ENCODE data around the gene NUP85. TPM values are rescaled to one million over a fixed set of nuclear protein-coding genes. Genes with fewer than 3 reads are reported as not detected.

NUP85 gene
- total and polyA plus RNA-seq, 2 of the 4 experiments (the other 2 are of a cell fraction) = 29.4 to 54.4 TPM

DNA sequence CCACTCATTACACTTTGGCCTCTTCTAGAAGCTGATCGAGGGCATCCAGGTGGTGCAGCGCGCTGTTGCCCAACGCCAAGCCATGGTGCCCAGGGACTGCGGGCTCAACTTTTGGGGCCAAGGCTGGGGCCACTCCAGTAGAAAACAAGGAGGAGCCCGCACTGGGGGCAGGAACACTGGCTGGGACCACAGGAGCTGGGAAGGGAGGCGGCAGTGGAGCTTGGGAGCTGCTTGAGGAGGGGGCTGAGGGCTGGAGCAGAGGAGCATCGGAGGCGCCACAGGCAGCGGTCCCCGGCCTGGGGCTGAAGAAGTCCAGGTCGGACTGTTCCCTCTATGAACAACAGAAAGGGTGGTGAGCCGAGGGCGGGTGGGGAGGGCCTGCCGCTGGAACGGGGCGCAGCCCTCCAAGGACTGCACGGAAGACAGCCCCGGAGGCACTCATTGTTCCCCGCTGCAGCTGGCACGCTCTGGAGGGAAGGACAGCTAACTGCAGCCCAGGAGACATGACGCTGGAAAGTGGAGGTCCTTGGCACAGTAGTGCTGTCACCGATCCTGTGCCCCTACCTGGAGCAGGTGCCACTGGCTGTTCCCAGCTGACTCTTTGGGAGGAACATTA lies 34.4 kb downstream of the NUP85 start:
- Histone ChIP-seq H3K9me1 (ENCODE audit: insufficient read depth, low read length) (no peaks in the 10 kb centered on the region), H3K23ac (ENCODE audit: low read depth, low read length) (no peak overlapping the region), H3K4me2 (ENCODE audit: low read depth, low read length) (no peak overlapping the region), H2AK9ac (replicated peaks; ENCODE audit: low read depth, low read length, poor library complexity) (peak overlapping the region; percentile 63), H3K4me1 (ENCODE audit: control insufficient read depth, insufficient read depth, low read length) (no peaks in the 10 kb centered on the region), H2BK5ac (ENCODE audit: low read depth, low read length, poor library complexity, severe bottlenecking) (no peak overlapping the region), H3K36me3 (ENCODE audit: control insufficient read depth, insufficient read depth, low read length) (peaks cover 88% of the 10 kb centered on the region), H2AK5ac (ENCODE audit: low read depth, low read length) (no peak overlapping the region), H3K14ac (replicated peaks; ENCODE audit: low read depth, low read length) (no peak overlapping the region), H2BK15ac (ENCODE audit: low read depth, low read length) (no peak overlapping the region), H3K9ac (ENCODE audit: low read depth, low read length) (no peak overlapping the region), H2AFZ (replicated peaks; ENCODE audit: low read length, poor library complexity) (no peak overlapping the region), H2BK20ac (ENCODE audit: low read depth, low read length) (no peak overlapping the region), H2BK120ac (ENCODE audit: low read depth, low read length) (no peak overlapping the region), H3K9me3 (ENCODE audit: control insufficient read depth, insufficient read depth, low read length) (no peaks in the 10 kb centered on the region), H4K20me1 (ENCODE audit: insufficient read depth, low read length) (peaks cover 17% of the 10 kb centered on the region), H4K5ac (ENCODE audit: low read depth, low read length) (no peak overlapping the region), H3K27ac (ENCODE audit: insufficient read depth, low read length) (no peak overlapping the region), H3K79me1 (ENCODE audit: low read depth in 1 of 2, low read length in 2 of 2) (peaks cover 0 to 7% of the 10 kb centered on the region in 2 experiments; a peak in 1 of 4 replicates), H3K56ac (ENCODE audit: extremely low read depth, insufficient read depth, low read length) (no peak overlapping the region), H3K4me3 (ENCODE audit: insufficient read depth, low read depth, low read length) (no peak overlapping the region), H3K18ac (ENCODE audit: low read depth, low read length) (no peak overlapping the region), H3K27me3 (ENCODE audit: control insufficient read depth, insufficient read depth, low read length) (no peaks in the 10 kb centered on the region), H4K91ac (ENCODE audit: insufficient read depth, low read depth, low read length) (no peak overlapping the region), H4K8ac (ENCODE audit: low read depth in 2 of 2, low read length in 2 of 2) (no peak overlapping the region), H3K4ac (ENCODE audit: low read depth, low read length) (no peak overlapping the region)
- TF ChIP-seq, protein P1, sequence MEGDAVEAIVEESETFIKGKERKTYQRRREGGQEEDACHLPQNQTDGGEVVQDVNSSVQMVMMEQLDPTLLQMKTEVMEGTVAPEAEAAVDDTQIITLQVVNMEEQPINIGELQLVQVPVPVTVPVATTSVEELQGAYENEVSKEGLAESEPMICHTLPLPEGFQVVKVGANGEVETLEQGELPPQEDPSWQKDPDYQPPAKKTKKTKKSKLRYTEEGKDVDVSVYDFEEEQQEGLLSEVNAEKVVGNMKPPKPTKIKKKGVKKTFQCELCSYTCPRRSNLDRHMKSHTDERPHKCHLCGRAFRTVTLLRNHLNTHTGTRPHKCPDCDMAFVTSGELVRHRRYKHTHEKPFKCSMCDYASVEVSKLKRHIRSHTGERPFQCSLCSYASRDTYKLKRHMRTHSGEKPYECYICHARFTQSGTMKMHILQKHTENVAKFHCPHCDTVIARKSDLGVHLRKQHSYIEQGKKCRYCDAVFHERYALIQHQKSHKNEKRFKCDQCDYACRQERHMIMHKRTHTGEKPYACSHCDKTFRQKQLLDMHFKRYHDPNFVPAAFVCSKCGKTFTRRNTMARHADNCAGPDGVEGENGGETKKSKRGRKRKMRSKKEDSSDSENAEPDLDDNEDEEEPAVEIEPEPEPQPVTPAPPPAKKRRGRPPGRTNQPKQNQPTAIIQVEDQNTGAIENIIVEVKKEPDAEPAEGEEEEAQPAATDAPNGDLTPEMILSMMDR (conservative IDR thresholded peaks at IDR 0.05; ENCODE audit: low read depth, low read length) = no peak
- TF ChIP-seq RAD21 (IDR thresholded peaks at IDR 0.05; ENCODE audit: low read length) = no peak
- TF ChIP-seq RCOR1 (IDR thresholded peaks at IDR 0.05; ENCODE audit: insufficient replicate concordance, low read length) = no peak
- intact Hi-C loops (cut with micrococcal nuclease) = no loop called here
- in situ Hi-C loops (cut with MboI; ENCODE audit: low sequenced_read_pairs) = no loop called here
- CTCF ChIA-PET = interaction anchor here (1.0 to 1.2 kb wide), 2 partner anchors 8 to 9 kb away, joined by 5 to 7 read pairs; no protein-coding TSS in a partner anchor
- DNase-seq (no peak), ATAC-seq (ENCODE audit: low read depth) (no peak)
- dilution Hi-C loops (cut with HindIII; ENCODE audit: low sequenced_read_pairs, unreplicated experiment) = no loop called here
- no TSS peak for BruUV-seq (replicated peaks)
- WGBS, 2 experiments (ENCODE audit: extremely low coverage in 2 of 2, insufficient read length in 1 of 2) = 95% methylated on average over 15 of the region's 23 CpGs; no CpG with 5 or more reads in 1 of the 2 experiments
- POLR2A ChIA-PET (ENCODE audit: unreplicated experiment) = no interaction called here
